Hepatocyte (in vitro differentiated cells): ENCODE results near the gene CARMIL3. TPM values are rescaled to one million over a fixed set of nuclear protein-coding genes. Genes with fewer than 3 reads are reported as not detected.

Experiments used
- DNase-seq: peaks from one replicate; pipeline ENCODE4 v3.0.0-alpha.2; 2016; ENCODE audit warnings: low spot score
- H2AFZ ChIP-seq: fragments of 200-600 bp; sonication (generic); 2 replicates; pipeline ENCODE4 v1.6.0; 2016; ENCODE audit warnings: antibody characterized with exemption, mild to moderate bottlenecking
- H3K27ac ChIP-seq: fragments of 200-600 bp; sonication (generic); 2 replicates; pipeline ENCODE4 v1.5.1; 2016; ENCODE audit warnings: mild to moderate bottlenecking
- H3K27me3 ChIP-seq: fragments of 200-600 bp; sonication (generic); 2 replicates; pipeline ENCODE4 v1.6.1; 2016
- H3K36me3 ChIP-seq: fragments of 200-600 bp; sonication (generic); replicated peaks from 2 replicates; pipeline ENCODE4 v1.5.1; 2016; ENCODE audit warnings: low read depth; ENCODE audit not compliant: insufficient read depth
- H3K4me1 ChIP-seq: fragments of 200-600 bp; sonication (generic); 2 replicates; pipeline ENCODE4 v1.5.1; 2016; ENCODE audit warnings: mild to moderate bottlenecking, moderate library complexity; ENCODE audit not compliant: insufficient read depth
- H3K4me2 ChIP-seq: fragments of 200-600 bp; sonication (generic); 2 replicates; pipeline ENCODE4 v1.6.0; 2016
- H3K4me3 ChIP-seq: fragments of 200-600 bp; sonication (generic); 2 replicates; pipeline ENCODE4 v1.5.1; 2016; ENCODE audit warnings: mild to moderate bottlenecking
- H3K79me2 ChIP-seq: fragments of 200-600 bp; sonication (generic); 2 replicates; pipeline ENCODE4 v1.6.0; 2017; ENCODE audit warnings: mild to moderate bottlenecking
- H3K9me2 ChIP-seq: fragments of 200-600 bp; sonication (generic); replicated peaks from 2 replicates; pipeline ENCODE4 v1.6.0; 2017; ENCODE audit warnings: mild to moderate bottlenecking; ENCODE audit not compliant: insufficient read depth
- H3K9me3 ChIP-seq: fragments of 200-600 bp; sonication (generic); 2 replicates; pipeline ENCODE4 v1.5.1; 2016; ENCODE audit warnings: low read depth, mild to moderate bottlenecking
- H4K20me1 ChIP-seq: fragments of 200-600 bp; sonication (generic); 2 replicates; pipeline ENCODE4 v1.6.0; 2016; ENCODE audit warnings: mild to moderate bottlenecking; ENCODE audit not compliant: insufficient read depth, poor library complexity, severe bottlenecking
- EZH2 ChIP-seq: fragments of 200-600 bp; sonication (generic); IDR thresholded peaks from 2 replicates; pipeline ENCODE4 v1.6.1; 2016; ENCODE audit warnings: antibody characterized with exemption, mild to moderate bottlenecking, borderline replicate concordance
- EZH2phosphoT487 ChIP-seq: fragments of 200-600 bp; sonication (generic); IDR thresholded peaks from one replicate; pipeline ENCODE4 v1.6.1; 2018; ENCODE audit warnings: antibody characterized with exemption, mild to moderate bottlenecking, low read depth, moderate library complexity; ENCODE audit not compliant: unreplicated experiment, severe bottlenecking
- WGBS: methylation state at CpG from one replicate; pipeline ENCODE4 v1.1.6; 2016; ENCODE audit warnings: low lambda C conversion rate; ENCODE audit errors: missing lambda C conversion rate; 5-methylcytosine and 5-hydroxymethylcytosine counted together
- polyA plus RNA-seq: library from polyadenylated mRNA; unstranded; fragments of >200 nt; fragmentation: Nextera tagmentation; extraction: Ambion mirVana; gene quantifications from 2 replicates; pipeline ENCODE4 v1.2.1, GENCODE V29; 2016
- total RNA-seq: library from RNA; depleted of rRNA; stranded (reverse); fragments of >200 nt; gene quantifications from 2 replicates; pipeline ENCODE4 v1.2.3, GENCODE V29; 2014
- TF ChIP-seq, protein P1 (sequence below): fragments of 200-600 bp; sonication (generic); IDR thresholded peaks from 2 replicates; pipeline ENCODE4 v1.5.1; 2016; ENCODE audit warnings: antibody characterized with exemption, mild to moderate bottlenecking; ENCODE audit not compliant: poor library complexity

CARMIL3 gene
- total and polyA plus RNA-seq, 2 experiments from 2014 or later, result 0.37 TPM; not detected in 1

GRCh38 chr14:24115422-24116127 lies 63.8 kb downstream of the CARMIL3 start:
- Histone ChIP-seq H3K79me2 (peaks cover 17% of the 10 kb centered on the region), H3K4me2 (peak overlapping the region; percentile 79), H3K36me3 (no peaks in the 10 kb centered on the region), H3K9me3 (no peaks in the 10 kb centered on the region), H3K4me3 (peak overlapping the region; percentile 7), H3K4me1 (peaks cover 9% of the 10 kb centered on the region), H3K9me2 (no peaks in the 10 kb centered on the region), H4K20me1 (no peaks in the 10 kb centered on the region), H3K27ac (peak overlapping the region; percentile 65), H2AFZ (peak overlapping the region; percentile 7), H3K27me3 (no peaks in the 10 kb centered on the region)
- DNase-seq, result no peak
- WGBS, result 4% methylated on average over 14 of the region's 14 CpGs
- TF ChIP-seq EZH2phosphoT487, result no peak
- TF ChIP-seq, protein P1, sequence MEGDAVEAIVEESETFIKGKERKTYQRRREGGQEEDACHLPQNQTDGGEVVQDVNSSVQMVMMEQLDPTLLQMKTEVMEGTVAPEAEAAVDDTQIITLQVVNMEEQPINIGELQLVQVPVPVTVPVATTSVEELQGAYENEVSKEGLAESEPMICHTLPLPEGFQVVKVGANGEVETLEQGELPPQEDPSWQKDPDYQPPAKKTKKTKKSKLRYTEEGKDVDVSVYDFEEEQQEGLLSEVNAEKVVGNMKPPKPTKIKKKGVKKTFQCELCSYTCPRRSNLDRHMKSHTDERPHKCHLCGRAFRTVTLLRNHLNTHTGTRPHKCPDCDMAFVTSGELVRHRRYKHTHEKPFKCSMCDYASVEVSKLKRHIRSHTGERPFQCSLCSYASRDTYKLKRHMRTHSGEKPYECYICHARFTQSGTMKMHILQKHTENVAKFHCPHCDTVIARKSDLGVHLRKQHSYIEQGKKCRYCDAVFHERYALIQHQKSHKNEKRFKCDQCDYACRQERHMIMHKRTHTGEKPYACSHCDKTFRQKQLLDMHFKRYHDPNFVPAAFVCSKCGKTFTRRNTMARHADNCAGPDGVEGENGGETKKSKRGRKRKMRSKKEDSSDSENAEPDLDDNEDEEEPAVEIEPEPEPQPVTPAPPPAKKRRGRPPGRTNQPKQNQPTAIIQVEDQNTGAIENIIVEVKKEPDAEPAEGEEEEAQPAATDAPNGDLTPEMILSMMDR, result no peak
- no peak for TF ChIP-seq EZH2

DNA sequence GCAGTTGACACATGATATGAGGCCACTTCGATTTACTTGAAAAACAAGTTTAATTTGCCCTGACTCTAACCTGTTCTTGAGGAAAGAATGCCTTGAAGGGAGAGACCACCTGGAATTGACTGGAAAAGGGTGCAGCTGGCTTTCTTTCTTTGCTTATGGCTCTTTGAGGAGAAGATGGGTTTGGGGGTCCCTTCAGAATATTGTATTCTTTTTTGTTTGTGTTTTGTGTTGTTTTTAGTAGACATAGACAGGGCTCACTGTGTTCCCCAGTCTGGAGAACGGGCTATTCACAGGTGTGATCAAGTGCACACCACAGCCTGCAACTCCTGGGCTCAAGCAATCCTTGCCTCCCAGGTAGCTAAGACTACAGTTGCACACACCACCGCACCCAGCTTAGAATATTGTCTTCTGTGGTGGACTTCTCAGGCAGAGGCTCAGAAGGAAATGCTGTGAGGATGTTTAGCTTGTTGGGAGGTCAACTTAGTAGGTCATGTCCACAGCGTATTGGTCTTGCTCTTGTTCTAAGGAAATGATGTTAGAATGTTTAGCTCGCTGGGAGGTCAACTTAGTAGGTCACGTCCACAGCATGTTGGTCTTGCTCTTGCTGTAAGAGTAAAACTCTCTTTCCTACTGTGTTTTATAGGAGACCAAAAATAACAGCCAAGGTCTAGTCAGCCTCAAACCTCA lies 64.5 kb downstream of the CARMIL3 start:
- DNase-seq, result no peak
- Histone ChIP-seq H3K79me2 (peaks cover 17% of the 10 kb centered on the region), H3K4me3 (peak overlapping the region; percentile 7), H3K27me3 (no peaks in the 10 kb centered on the region), H3K27ac (no peak overlapping the region), H2AFZ (no peak overlapping the region), H3K36me3 (no peaks in the 10 kb centered on the region), H3K4me2 (peak overlapping the region; percentile 79), H3K9me3 (no peaks in the 10 kb centered on the region), H4K20me1 (no peaks in the 10 kb centered on the region), H3K9me2 (no peaks in the 10 kb centered on the region), H3K4me1 (peaks cover 9% of the 10 kb centered on the region)
- WGBS, result 92% methylated on average over 6 of the region's 6 CpGs
- TF ChIP-seq, protein P1, result no peak

- H3K79me2 ChIP-seq, result peaks cover 17% of the 10 kb centered on the region
- H3K9me3 ChIP-seq, result no peaks in the 10 kb centered on the region
- DNase-seq, result no peak
- no peaks in the 10 kb centered on the region for H4K20me1 ChIP-seq
- H3K27me3 ChIP-seq, result no peaks in the 10 kb centered on the region
- no peak overlapping the region for H3K27ac ChIP-seq
- WGBS, result 94% methylated on average over 6 of the region's 6 CpGs
- no peaks in the 10 kb centered on the region for H3K9me2 ChIP-seq
- TF ChIP-seq EZH2phosphoT487 (no peak), EZH2 (no peak)
- TF ChIP-seq, protein P1, result no peak
- no peak overlapping the region for H3K4me3 ChIP-seq
- peaks cover 9% of the 10 kb centered on the region for H3K4me1 ChIP-seq
- H3K36me3 ChIP-seq, result no peaks in the 10 kb centered on the region
- H3K4me2 ChIP-seq, result no peak overlapping the region
- no peak overlapping the region for H2AFZ ChIP-seq
Measured at GRCh38 chr14:24117179-24117578, 65.4 kb downstream of the CARMIL3 start.

Other genes with a start within 250 kb of the CARMIL3 start
- gene DHRS4, start 98.2 kb upstream of the CARMIL3 start, total RNA-seq, result 26.5 and 38.3 TPM in 2 replicates
- 41.3 and 47.4 TPM in 2 replicates for gene DHRS4, start 98.2 kb upstream of the CARMIL3 start, polyA plus RNA-seq
- gene DHRS4L2, start 63.1 kb upstream of the CARMIL3 start, total RNA-seq, result 14.6 and 15.2 TPM in 2 replicates
- gene DHRS4L2, start 63.1 kb upstream of the CARMIL3 start, polyA plus RNA-seq, result 22.6 and 28.4 TPM in 2 replicates
- gene CPNE6, start 19.6 kb downstream of the CARMIL3 start, total RNA-seq, result not detected in 2 replicates
- gene CPNE6, start 19.6 kb downstream of the CARMIL3 start, polyA plus RNA-seq, result not detected in 2 replicates
- gene PCK2, start 42.3 kb downstream of the CARMIL3 start, total RNA-seq, result 68.7 and 76.5 TPM in 2 replicates
- gene PCK2, start 42.3 kb downstream of the CARMIL3 start, polyA plus RNA-seq, result 75.0 and 88.8 TPM in 2 replicates
- gene DCAF11, start 62.8 kb downstream of the CARMIL3 start, total RNA-seq, result 78.9 and 85.4 TPM in 2 replicates
- 50.3 and 55.6 TPM in 2 replicates for gene DCAF11, start 62.8 kb downstream of the CARMIL3 start, polyA plus RNA-seq
- gene NRL, start 62.9 kb downstream of the CARMIL3 start, total RNA-seq, result 1.2 and 4.8 TPM in 2 replicates
- 2.4 and 3.3 TPM in 2 replicates for gene NRL, start 62.9 kb downstream of the CARMIL3 start, polyA plus RNA-seq
- gene FITM1, start 78.7 kb downstream of the CARMIL3 start, total RNA-seq, result 0.24 and 1.0 TPM in 2 replicates
- 0.62 and 2.2 TPM in 2 replicates for gene FITM1, start 78.7 kb downstream of the CARMIL3 start, polyA plus RNA-seq
- 123 and 134 TPM in 2 replicates for gene PSME1, start 84.2 kb downstream of the CARMIL3 start, total RNA-seq
- gene PSME1, start 84.2 kb downstream of the CARMIL3 start, polyA plus RNA-seq, result 202 and 238 TPM in 2 replicates
- 13.8 TPM in 2 replicates for gene EMC9, start 89.6 kb downstream of the CARMIL3 start, total RNA-seq
- 32.2 and 34.1 TPM in 2 replicates for gene EMC9, start 89.6 kb downstream of the CARMIL3 start, polyA plus RNA-seq
- 62.7 and 75.5 TPM in 2 replicates for gene PSME2, start 94.6 kb downstream of the CARMIL3 start, total RNA-seq
- 178 and 189 TPM in 2 replicates for gene PSME2, start 94.6 kb downstream of the CARMIL3 start, polyA plus RNA-seq
- 27.8 and 35.0 TPM in 2 replicates for gene RNF31, start 95.5 kb downstream of the CARMIL3 start, total RNA-seq
- gene RNF31, start 95.5 kb downstream of the CARMIL3 start, polyA plus RNA-seq, result 27.3 and 29.7 TPM in 2 replicates
- 33.7 and 42.7 TPM in 2 replicates for gene IRF9, start 109.3 kb downstream of the CARMIL3 start, total RNA-seq
- gene IRF9, start 109.3 kb downstream of the CARMIL3 start, polyA plus RNA-seq, result 66.9 and 79.5 TPM in 2 replicates
- gene REC8, start 120.1 kb downstream of the CARMIL3 start, total RNA-seq, result 28.5 and 44.8 TPM in 2 replicates
- 170 and 193 TPM in 2 replicates for gene REC8, start 120.1 kb downstream of the CARMIL3 start, polyA plus RNA-seq
- gene IPO4, start 136.8 kb downstream of the CARMIL3 start, total RNA-seq, result 18.7 and 19.5 TPM in 2 replicates
- 19.0 and 26.4 TPM in 2 replicates for gene IPO4, start 136.8 kb downstream of the CARMIL3 start, polyA plus RNA-seq
- 68.1 and 75.4 TPM in 2 replicates for gene TM9SF1, start 143.4 kb downstream of the CARMIL3 start, total RNA-seq
- gene TM9SF1, start 143.4 kb downstream of the CARMIL3 start, polyA plus RNA-seq, result 84.0 and 86.1 TPM in 2 replicates
- 0.84 TPM in 1 of 2 replicates, not detected in the other for gene TSSK4, start 153.7 kb downstream of the CARMIL3 start, total RNA-seq
- 0.74 and 1.4 TPM in 2 replicates for gene TSSK4, start 153.7 kb downstream of the CARMIL3 start, polyA plus RNA-seq
- gene CHMP4A, start 161.5 kb downstream of the CARMIL3 start, total RNA-seq, result 25.6 and 40.8 TPM in 2 replicates
- gene CHMP4A, start 161.5 kb downstream of the CARMIL3 start, polyA plus RNA-seq, result 73.6 and 106 TPM in 2 replicates
- gene MDP1, start 164.1 kb downstream of the CARMIL3 start, total RNA-seq, result 8.0 and 12.2 TPM in 2 replicates
- gene MDP1, start 164.1 kb downstream of the CARMIL3 start, polyA plus RNA-seq, result 16.1 and 20.9 TPM in 2 replicates
- 158 and 162 TPM in 2 replicates for gene NEDD8, start 180.4 kb downstream of the CARMIL3 start, total RNA-seq
- gene NEDD8, start 180.4 kb downstream of the CARMIL3 start, polyA plus RNA-seq, result 326 TPM in 2 replicates
- gene GMPR2, start 180.9 kb downstream of the CARMIL3 start, total RNA-seq, result 70.2 and 83.4 TPM in 2 replicates
- gene GMPR2, start 180.9 kb downstream of the CARMIL3 start, polyA plus RNA-seq, result 62.4 and 69.6 TPM in 2 replicates
- gene TINF2, start 190.6 kb downstream of the CARMIL3 start, total RNA-seq, result 34.0 and 36.5 TPM in 2 replicates
- 39.6 and 42.5 TPM in 2 replicates for gene TINF2, start 190.6 kb downstream of the CARMIL3 start, polyA plus RNA-seq
- 0.33 and 0.56 TPM in 2 replicates for gene TGM1, start 211.2 kb downstream of the CARMIL3 start, total RNA-seq
- gene TGM1, start 211.2 kb downstream of the CARMIL3 start, polyA plus RNA-seq, result 1.5 and 1.9 TPM in 2 replicates
- 13.0 and 18.2 TPM in 2 replicates for gene RABGGTA, start 219.6 kb downstream of the CARMIL3 start, total RNA-seq
- 36.0 and 52.1 TPM in 2 replicates for gene RABGGTA, start 219.6 kb downstream of the CARMIL3 start, polyA plus RNA-seq
- gene DHRS1, start 247.8 kb downstream of the CARMIL3 start, total RNA-seq, result 23.0 and 29.9 TPM in 2 replicates
- gene DHRS1, start 247.8 kb downstream of the CARMIL3 start, polyA plus RNA-seq, result 39.5 and 55.9 TPM in 2 replicates
- gene NOP9, start 247.8 kb downstream of the CARMIL3 start, total RNA-seq, result 12.5 and 13.2 TPM in 2 replicates
- gene NOP9, start 247.8 kb downstream of the CARMIL3 start, polyA plus RNA-seq, result 2.4 and 3.7 TPM in 2 replicates